Measurements from ENCODE around the gene TROAP.

TROAP gene

DNA sequence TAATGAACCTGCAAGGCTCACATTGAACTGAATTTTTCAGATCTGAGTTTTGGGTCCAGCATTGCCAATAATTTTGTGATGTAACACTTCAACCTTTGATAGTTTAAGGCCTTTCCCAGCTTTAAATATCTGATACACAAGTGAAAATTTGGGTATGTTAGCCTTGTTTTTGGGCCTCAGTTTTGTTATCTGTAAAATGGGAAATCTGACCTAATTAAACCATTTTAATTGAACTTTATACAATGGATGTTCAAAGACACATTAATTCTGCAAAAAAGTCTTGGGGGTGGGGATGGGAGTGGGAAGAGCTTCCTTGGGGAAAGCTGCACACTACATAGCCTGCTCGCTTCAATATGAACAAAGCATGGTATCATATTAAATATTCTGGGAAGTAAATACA lies 39.0 kb downstream of the TROAP start:
- Histone ChIP-seq H2AK5ac (ENCODE audit: low read depth, low read length) (no peak overlapping the region), H3K27ac (replicated peaks; ENCODE audit: low read length) (no peak overlapping the region), H3K9ac (ENCODE audit: low read depth, low read length, poor library complexity) (no peak overlapping the region), H3K9me3 (replicated peaks in 1 of 2; ENCODE audit: control insufficient read depth in 2 of 2, insufficient read depth in 1 of 2, low read depth in 1 of 2, low read length in 2 of 2) (no peaks in the 10 kb centered on the region), H2AFZ (ENCODE audit: low read length) (no peak overlapping the region), H3K23ac (ENCODE audit: low read depth, low read length, poor library complexity) (no peak overlapping the region), H4K91ac (ENCODE audit: low read depth, low read length, poor library complexity) (no peak overlapping the region), H3K18ac (ENCODE audit: low read length) (no peak overlapping the region), H2BK12ac (ENCODE audit: low read length) (no peak overlapping the region), H2BK5ac (ENCODE audit: low read length) (no peak overlapping the region), H3K4ac (ENCODE audit: low read length) (no peak overlapping the region), H4K8ac (ENCODE audit: low read depth, low read length) (no peak overlapping the region), H2BK15ac (ENCODE audit: low read length) (no peak overlapping the region), H3K36me3 (replicated peaks in 1 of 2; ENCODE audit: control insufficient read depth in 2 of 2, insufficient read depth in 2 of 2, low read length in 2 of 2) (no peaks in the 10 kb centered on the region), H3K79me1 (ENCODE audit: low read depth, low read length) (no peaks in the 10 kb centered on the region), H3K4me1 (ENCODE audit: control insufficient read depth in 2 of 2, insufficient read depth in 1 of 2, low read depth in 1 of 2, low read length in 2 of 2) (no peaks in the 10 kb centered on the region), H3K4me3 (ENCODE audit: low read length in 2 of 2) (no peak overlapping the region), H3K4me2 (ENCODE audit: insufficient read depth, low read length, poor library complexity, severe bottlenecking) (no peak overlapping the region), H3K14ac (ENCODE audit: low read length) (no peak overlapping the region), H2BK120ac (ENCODE audit: low read depth, low read length) (no peak overlapping the region), H3K27me3 (ENCODE audit: control insufficient read depth in 3 of 3, insufficient read depth in 3 of 3, low read depth in 1 of 3, low read length in 3 of 3) (no peaks in the 10 kb centered on the region)
- DNase-seq (ENCODE audit: low spot score) = no peak
- WGBS, 2 donors (ENCODE audit: extremely low coverage in 2 of 2, insufficient read length in 2 of 2, insufficient replicate concordance in 1 of 2) = no CpG with 5 or more reads among the region's 1 CpG

DNA sequence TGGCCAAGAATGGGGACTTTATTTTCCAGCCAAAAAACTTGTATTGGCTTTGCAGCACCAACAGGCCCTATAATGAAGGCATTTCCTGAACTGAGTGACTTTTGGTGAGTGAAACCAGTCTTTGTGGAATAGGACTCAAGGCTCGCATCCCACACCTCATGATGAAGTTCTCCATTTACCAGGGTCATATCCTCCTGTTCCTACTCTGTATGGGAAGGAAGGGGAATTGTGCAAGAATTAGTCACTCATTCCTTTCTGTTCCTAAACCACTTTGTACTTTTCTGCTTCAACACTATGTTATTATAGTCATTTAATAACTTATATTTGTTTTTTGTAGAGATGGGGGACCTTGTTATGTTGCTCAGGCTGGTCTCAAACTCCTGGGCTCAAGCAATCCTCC lies 41.9 kb downstream of the TROAP start:
- WGBS, 2 donors (ENCODE audit: extremely low coverage in 2 of 2, insufficient read length in 2 of 2, insufficient replicate concordance in 1 of 2) = no CpG with 5 or more reads among the region's 1 CpG
- no peak overlapping the region for H2AFZ ChIP-seq (ENCODE audit: low read length)
- H3K9me3 ChIP-seq (replicated peaks in 1 of 2; ENCODE audit: control insufficient read depth in 2 of 2, insufficient read depth in 1 of 2, low read depth in 1 of 2, low read length in 2 of 2) = no peaks in the 10 kb centered on the region
- H3K79me1 ChIP-seq (ENCODE audit: low read depth, low read length) = no peaks in the 10 kb centered on the region
- H3K4me3 ChIP-seq (ENCODE audit: low read length in 2 of 2) = no peak overlapping the region
- H3K18ac ChIP-seq (ENCODE audit: low read length) = no peak overlapping the region
- no peak overlapping the region for H2BK15ac ChIP-seq (ENCODE audit: low read length)
- no peak overlapping the region for H3K4me2 ChIP-seq (ENCODE audit: insufficient read depth, low read length, poor library complexity, severe bottlenecking)
- no peak overlapping the region for H2AK5ac ChIP-seq (ENCODE audit: low read depth, low read length)
- H3K4ac ChIP-seq (ENCODE audit: low read length) = no peak overlapping the region
- no peaks in the 10 kb centered on the region for H3K36me3 ChIP-seq (replicated peaks in 1 of 2; ENCODE audit: control insufficient read depth in 2 of 2, insufficient read depth in 2 of 2, low read length in 2 of 2)
- no peak overlapping the region for H2BK12ac ChIP-seq (ENCODE audit: low read length)
- peaks cover 0 to 2% of the 10 kb centered on the region in 2 donors for H3K4me1 ChIP-seq (ENCODE audit: control insufficient read depth in 2 of 2, insufficient read depth in 1 of 2, low read depth in 1 of 2, low read length in 2 of 2)
- H3K9ac ChIP-seq (ENCODE audit: low read depth, low read length, poor library complexity) = no peak overlapping the region
- H4K91ac ChIP-seq (ENCODE audit: low read depth, low read length, poor library complexity) = no peak overlapping the region
- no peaks in the 10 kb centered on the region for H3K27me3 ChIP-seq (ENCODE audit: control insufficient read depth in 3 of 3, insufficient read depth in 3 of 3, low read depth in 1 of 3, low read length in 3 of 3)
- H3K23ac ChIP-seq (ENCODE audit: low read depth, low read length, poor library complexity) = no peak overlapping the region
- no peak overlapping the region for H3K27ac ChIP-seq (replicated peaks; ENCODE audit: low read length)
- no peak overlapping the region for H4K8ac ChIP-seq (ENCODE audit: low read depth, low read length)
- no peak for DNase-seq (ENCODE audit: low spot score)
- no peak overlapping the region for H2BK120ac ChIP-seq (ENCODE audit: low read depth, low read length)
- no peak overlapping the region for H2BK5ac ChIP-seq (ENCODE audit: low read length)
- H3K14ac ChIP-seq (ENCODE audit: low read length) = no peak overlapping the region

DNA sequence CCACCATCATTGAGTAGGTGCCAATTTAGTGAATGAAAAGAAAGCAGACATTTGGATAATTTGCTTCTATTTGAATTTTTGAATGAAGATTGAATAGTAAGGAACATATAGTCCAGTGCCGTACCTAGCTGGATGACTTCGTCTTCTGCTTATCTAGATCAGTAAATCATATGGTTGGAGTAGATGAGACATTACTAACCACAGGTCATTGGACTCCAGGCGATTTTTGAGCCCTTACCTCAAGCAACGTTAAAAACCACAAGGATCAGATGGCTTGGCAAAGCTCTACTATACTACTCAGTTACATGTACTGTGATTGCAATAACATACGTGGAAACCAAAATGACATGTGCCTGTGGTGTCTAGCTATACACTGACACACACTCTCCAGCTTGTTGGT lies 42.5 kb downstream of the TROAP start:
- H3K27me3 ChIP-seq (ENCODE audit: control insufficient read depth in 3 of 3, insufficient read depth in 3 of 3, low read depth in 1 of 3, low read length in 3 of 3) = no peaks in the 10 kb centered on the region
- H2AK5ac ChIP-seq (ENCODE audit: low read depth, low read length) = no peak overlapping the region
- H2BK12ac ChIP-seq (ENCODE audit: low read length) = no peak overlapping the region
- no peak overlapping the region for H3K4ac ChIP-seq (ENCODE audit: low read length)
- no peak overlapping the region for H3K18ac ChIP-seq (ENCODE audit: low read length)
- no peak overlapping the region for H4K91ac ChIP-seq (ENCODE audit: low read depth, low read length, poor library complexity)
- H3K4me2 ChIP-seq (ENCODE audit: insufficient read depth, low read length, poor library complexity, severe bottlenecking) = no peak overlapping the region
- H4K8ac ChIP-seq (ENCODE audit: low read depth, low read length) = no peak overlapping the region
- H3K9ac ChIP-seq (ENCODE audit: low read depth, low read length, poor library complexity) = no peak overlapping the region
- peak overlapping the region in 1 of 2 donors; percentile 62 for H3K4me3 ChIP-seq (ENCODE audit: low read length in 2 of 2)
- peaks cover 0 to 2% of the 10 kb centered on the region in 2 donors for H3K36me3 ChIP-seq (replicated peaks in 1 of 2; ENCODE audit: control insufficient read depth in 2 of 2, insufficient read depth in 2 of 2, low read length in 2 of 2)
- no peak for DNase-seq (ENCODE audit: low spot score)
- WGBS, 2 donors (ENCODE audit: extremely low coverage in 2 of 2, insufficient read length in 2 of 2, insufficient replicate concordance in 1 of 2) = no CpG with 5 or more reads among the region's 5 CpGs
- peaks cover 0 to 2% of the 10 kb centered on the region in 2 donors for H3K4me1 ChIP-seq (ENCODE audit: control insufficient read depth in 2 of 2, insufficient read depth in 1 of 2, low read depth in 1 of 2, low read length in 2 of 2)
- no peaks in the 10 kb centered on the region for H3K79me1 ChIP-seq (ENCODE audit: low read depth, low read length)
- H3K9me3 ChIP-seq (replicated peaks in 1 of 2; ENCODE audit: control insufficient read depth in 2 of 2, insufficient read depth in 1 of 2, low read depth in 1 of 2, low read length in 2 of 2) = no peaks in the 10 kb centered on the region
- H3K14ac ChIP-seq (ENCODE audit: low read length) = no peak overlapping the region
- no peak overlapping the region for H2BK15ac ChIP-seq (ENCODE audit: low read length)
- H2AFZ ChIP-seq (ENCODE audit: low read length) = no peak overlapping the region
- H2BK120ac ChIP-seq (ENCODE audit: low read depth, low read length) = no peak overlapping the region
- no peak overlapping the region for H3K27ac ChIP-seq (replicated peaks; ENCODE audit: low read length)
- H3K23ac ChIP-seq (ENCODE audit: low read depth, low read length, poor library complexity) = no peak overlapping the region
- H2BK5ac ChIP-seq (ENCODE audit: low read length) = no peak overlapping the region

DNA sequence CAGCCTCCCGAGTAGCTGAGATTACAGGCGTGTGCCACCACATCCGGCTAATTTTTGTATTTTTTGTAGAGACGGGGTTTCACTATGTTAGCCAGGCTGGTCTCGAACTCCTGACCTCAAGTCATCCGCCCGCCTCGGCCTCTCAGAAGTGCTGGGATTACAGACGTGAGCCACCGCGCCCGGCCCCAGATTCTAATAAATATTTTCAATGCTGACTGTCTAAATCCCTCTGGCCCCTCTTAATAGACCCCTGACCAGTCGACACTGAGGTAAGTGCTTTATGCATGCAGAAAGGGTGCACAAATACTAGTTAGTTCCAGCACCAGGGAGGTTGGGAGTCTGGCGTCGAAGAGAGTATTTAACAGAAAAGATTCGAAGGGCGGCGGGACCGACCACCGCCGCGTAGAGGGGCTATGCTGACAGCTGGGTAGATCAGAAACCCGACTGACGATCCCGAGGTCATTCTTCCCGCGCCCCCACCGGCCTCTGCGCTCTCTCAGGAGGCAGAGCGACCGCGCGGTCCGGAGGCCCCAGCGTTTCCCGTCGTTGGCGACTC lies 43.1 kb downstream of the TROAP start:
- Histone ChIP-seq H3K4me3 (ENCODE audit: low read length in 2 of 2) (peak overlapping the region; percentile 62 to 93), H3K23ac (ENCODE audit: low read depth, low read length, poor library complexity) (peak overlapping the region; percentile 94), H4K8ac (ENCODE audit: low read depth, low read length) (no peak overlapping the region), H3K79me1 (ENCODE audit: low read depth, low read length) (no peaks in the 10 kb centered on the region), H3K9ac (ENCODE audit: low read depth, low read length, poor library complexity) (peak overlapping the region; percentile 83), H4K91ac (ENCODE audit: low read depth, low read length, poor library complexity) (no peak overlapping the region), H3K27me3 (ENCODE audit: control insufficient read depth in 3 of 3, insufficient read depth in 3 of 3, low read depth in 1 of 3, low read length in 3 of 3) (no peaks in the 10 kb centered on the region), H3K9me3 (replicated peaks in 1 of 2; ENCODE audit: control insufficient read depth in 2 of 2, insufficient read depth in 1 of 2, low read depth in 1 of 2, low read length in 2 of 2) (no peaks in the 10 kb centered on the region), H3K36me3 (replicated peaks in 1 of 2; ENCODE audit: control insufficient read depth in 2 of 2, insufficient read depth in 2 of 2, low read length in 2 of 2) (peaks cover 0 to 8% of the 10 kb centered on the region in 2 donors), H2BK12ac (ENCODE audit: low read length) (no peak overlapping the region), H3K27ac (replicated peaks; ENCODE audit: low read length) (peak overlapping the region; percentile 99), H3K18ac (ENCODE audit: low read length) (peak overlapping the region; percentile 99), H2BK120ac (ENCODE audit: low read depth, low read length) (no peak overlapping the region), H2AK5ac (ENCODE audit: low read depth, low read length) (no peak overlapping the region), H2BK5ac (ENCODE audit: low read length) (peak overlapping the region; percentile 98), H3K14ac (ENCODE audit: low read length) (no peak overlapping the region), H3K4me2 (ENCODE audit: insufficient read depth, low read length, poor library complexity, severe bottlenecking) (peak overlapping the region; percentile 77), H3K4me1 (ENCODE audit: control insufficient read depth in 2 of 2, insufficient read depth in 1 of 2, low read depth in 1 of 2, low read length in 2 of 2) (peaks cover 0 to 2% of the 10 kb centered on the region in 2 donors), H2AFZ (ENCODE audit: low read length) (peak overlapping the region; percentile 92), H2BK15ac (ENCODE audit: low read length) (peak overlapping the region; percentile 90), H3K4ac (ENCODE audit: low read length) (no peak overlapping the region)
- no CpG with 5 or more reads among the region's 38 CpGs for WGBS, 2 donors (ENCODE audit: extremely low coverage in 2 of 2, insufficient read length in 2 of 2, insufficient replicate concordance in 1 of 2)
- DNase-seq (ENCODE audit: low spot score) = peak; percentile 77

Measured in neuronal stem cell (in vitro differentiated cells).